Activated T-helper 1 cell treated with anti-CD3 and anti-CD28 coated beads, Interleukin-12 subunit alpha, Interleukin-12 subunit beta, Interleukin-2, Interleukin-4 antibody, amounts not matched to agents 30 ng/mL and 10 ng/mL and 1 ng/mL, durations not matched to agents 14 hours and 24 hours and 36 hours (primary cell): ENCODE results near the gene KCNH5. TPM values are rescaled to one million over a fixed set of nuclear protein-coding genes. Genes with fewer than 3 reads are reported as not detected.

Experiments used
- DNase-seq: peaks from one replicate; pipeline ENCODE4 v3.0.0; 2021; ENCODE audit warnings: low spot score
- H3K27ac Mint-ChIP-seq: one replicate; pipeline ENCODE4 v1.8.0; 2021; ENCODE audit warnings: mild to moderate bottlenecking, mixed read lengths
- H3K27me3 Mint-ChIP-seq: one replicate; pipeline ENCODE4 v1.8.0; 2022; ENCODE audit warnings: mild to moderate bottlenecking, moderate library complexity, mixed read lengths; ENCODE audit not compliant: insufficient read depth
- H3K36me3 Mint-ChIP-seq: one replicate; pipeline ENCODE4 v1.8.0; 2021; ENCODE audit warnings: low read depth, mixed read lengths
- H3K4me1 Mint-ChIP-seq: one replicate; pipeline ENCODE4 v1.8.0; 2021; ENCODE audit warnings: low read depth, mixed read lengths
- H3K4me3 Mint-ChIP-seq: one replicate; pipeline ENCODE4 v1.8.0; 2021; ENCODE audit warnings: mild to moderate bottlenecking, moderate library complexity, mixed read lengths
- H3K9me3 Mint-ChIP-seq: one replicate; pipeline ENCODE4 v1.8.0; 2021; ENCODE audit warnings: mixed read lengths
- intact Hi-C: fragments of 100-400 bp; cut with micrococcal nuclease; formaldehyde crosslinking; loops from one replicate; pipeline ENCODE4 v1.15.1; 2024
- total RNA-seq: library from RNA; stranded (reverse); gene quantifications from 2 replicates; pipeline ENCODE4 v1.2.3, GENCODE V29; 2022

KCNH5 gene
- total RNA-seq, 1 donor from 2014 or later: not detected

GRCh38 chr14:62670526-62670925 lies 374.7 kb downstream of the KCNH5 start:
- H3K9me3 Mint-ChIP-seq: peaks cover 10% of the 10 kb centered on the region
- no peak overlapping the region for H3K4me3 Mint-ChIP-seq
- no peak for DNase-seq
- H3K4me1 Mint-ChIP-seq: no peaks in the 10 kb centered on the region
- intact Hi-C loops: no loop called here
- H3K36me3 Mint-ChIP-seq: no peaks in the 10 kb centered on the region
- H3K27ac Mint-ChIP-seq: no peak overlapping the region
- no peaks in the 10 kb centered on the region for H3K27me3 Mint-ChIP-seq

- Mint-ChIP-seq H3K27me3 (no peaks in the 10 kb centered on the region), H3K4me1 (no peaks in the 10 kb centered on the region), H3K27ac (no peak overlapping the region), H3K36me3 (no peaks in the 10 kb centered on the region), H3K4me3 (no peak overlapping the region), H3K9me3 (peaks cover 4% of the 10 kb centered on the region)
- DNase-seq: no peak
- intact Hi-C loops: no loop called here
Observed at GRCh38 chr14:62667421-62667914, 377.8 kb downstream of the KCNH5 start.

GRCh38 chr14:62665286-62665685 lies 380.0 kb downstream of the KCNH5 start:
- Mint-ChIP-seq H3K27me3 (no peaks in the 10 kb centered on the region), H3K4me1 (no peaks in the 10 kb centered on the region), H3K4me3 (no peak overlapping the region), H3K36me3 (no peaks in the 10 kb centered on the region), H3K9me3 (peaks cover 14% of the 10 kb centered on the region), H3K27ac (no peak overlapping the region)
- no peak for DNase-seq
- intact Hi-C loops: no loop called here

DNA sequence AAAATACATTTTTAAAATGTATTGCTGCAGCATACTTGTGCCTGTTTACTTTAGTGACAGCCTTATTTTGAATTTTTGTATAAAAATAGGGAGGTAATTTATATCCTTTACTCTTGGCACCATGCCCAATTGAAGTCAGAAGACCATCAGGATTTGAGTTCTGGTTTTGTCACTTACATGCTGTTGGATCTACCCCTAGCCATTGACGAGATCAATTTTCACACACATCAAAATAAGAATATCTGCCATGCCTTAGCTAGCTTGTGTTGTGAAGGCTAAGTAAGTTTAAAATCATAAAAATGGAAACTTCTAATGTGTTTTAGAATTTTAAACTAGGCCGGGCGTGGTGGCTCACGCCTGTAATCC lies 381.8 kb downstream of the KCNH5 start:
- intact Hi-C loops: no loop called here
- Mint-ChIP-seq H3K27me3 (no peaks in the 10 kb centered on the region), H3K9me3 (peaks cover 10% of the 10 kb centered on the region), H3K4me3 (no peak overlapping the region), H3K4me1 (no peaks in the 10 kb centered on the region), H3K36me3 (no peaks in the 10 kb centered on the region), H3K27ac (no peak overlapping the region)
- no peak for DNase-seq

- no peaks in the 10 kb centered on the region for H3K4me1 Mint-ChIP-seq
- H3K9me3 Mint-ChIP-seq: peaks cover 10% of the 10 kb centered on the region
- no peak overlapping the region for H3K27ac Mint-ChIP-seq
- no peak overlapping the region for H3K4me3 Mint-ChIP-seq
- DNase-seq: no peak
- H3K36me3 Mint-ChIP-seq: no peaks in the 10 kb centered on the region
- intact Hi-C loops: no loop called here
- no peaks in the 10 kb centered on the region for H3K27me3 Mint-ChIP-seq
Observed at GRCh38 chr14:62662811-62663455, 382.3 kb downstream of the KCNH5 start.

GRCh38 chr14:62661818-62662217 lies 383.4 kb downstream of the KCNH5 start:
- Mint-ChIP-seq H3K36me3 (no peaks in the 10 kb centered on the region), H3K27me3 (no peaks in the 10 kb centered on the region), H3K27ac (no peak overlapping the region), H3K9me3 (peaks cover 10% of the 10 kb centered on the region), H3K4me1 (no peaks in the 10 kb centered on the region), H3K4me3 (no peak overlapping the region)
- intact Hi-C loops: no loop called here
- DNase-seq: no peak

- peaks cover 14% of the 10 kb centered on the region for H3K9me3 Mint-ChIP-seq
- intact Hi-C loops: no loop called here
- H3K4me1 Mint-ChIP-seq: no peaks in the 10 kb centered on the region
- no peak for DNase-seq
- no peaks in the 10 kb centered on the region for H3K27me3 Mint-ChIP-seq
- H3K36me3 Mint-ChIP-seq: no peaks in the 10 kb centered on the region
- H3K27ac Mint-ChIP-seq: no peak overlapping the region
- no peak overlapping the region for H3K4me3 Mint-ChIP-seq
Observed at GRCh38 chr14:62658631-62659030, 386.6 kb downstream of the KCNH5 start.

DNA sequence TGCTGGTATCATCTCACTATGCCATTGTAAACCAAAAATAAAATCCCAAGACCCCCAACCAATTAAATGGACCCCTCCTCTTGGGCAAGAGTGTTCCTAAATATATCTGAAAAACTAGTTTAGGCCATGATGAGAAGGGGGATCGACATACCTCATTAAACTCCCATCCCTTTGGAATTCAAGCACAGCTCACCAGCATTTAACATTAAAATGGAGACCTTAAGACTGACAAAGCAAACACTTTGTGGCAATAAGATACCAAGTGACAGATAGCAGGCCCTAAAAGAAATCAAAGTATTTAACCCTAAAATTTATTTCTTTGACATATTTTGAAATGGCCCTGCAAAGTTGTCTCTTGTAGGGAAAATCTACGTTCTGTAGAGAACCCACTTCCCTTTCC lies 387.9 kb downstream of the KCNH5 start:
- no peak overlapping the region for H3K4me3 Mint-ChIP-seq
- H3K9me3 Mint-ChIP-seq: peaks cover 14% of the 10 kb centered on the region
- H3K36me3 Mint-ChIP-seq: no peaks in the 10 kb centered on the region
- no peak for DNase-seq
- H3K27ac Mint-ChIP-seq: no peak overlapping the region
- H3K27me3 Mint-ChIP-seq: no peaks in the 10 kb centered on the region
- H3K4me1 Mint-ChIP-seq: no peaks in the 10 kb centered on the region
- intact Hi-C loops: no loop called here

GRCh38 chr14:62655166-62655565 lies 390.1 kb downstream of the KCNH5 start:
- Mint-ChIP-seq H3K27me3 (no peaks in the 10 kb centered on the region), H3K4me3 (no peak overlapping the region), H3K27ac (no peak overlapping the region), H3K4me1 (no peaks in the 10 kb centered on the region), H3K9me3 (peaks cover 4% of the 10 kb centered on the region), H3K36me3 (no peaks in the 10 kb centered on the region)
- intact Hi-C loops: no loop called here
- DNase-seq: no peak

DNA sequence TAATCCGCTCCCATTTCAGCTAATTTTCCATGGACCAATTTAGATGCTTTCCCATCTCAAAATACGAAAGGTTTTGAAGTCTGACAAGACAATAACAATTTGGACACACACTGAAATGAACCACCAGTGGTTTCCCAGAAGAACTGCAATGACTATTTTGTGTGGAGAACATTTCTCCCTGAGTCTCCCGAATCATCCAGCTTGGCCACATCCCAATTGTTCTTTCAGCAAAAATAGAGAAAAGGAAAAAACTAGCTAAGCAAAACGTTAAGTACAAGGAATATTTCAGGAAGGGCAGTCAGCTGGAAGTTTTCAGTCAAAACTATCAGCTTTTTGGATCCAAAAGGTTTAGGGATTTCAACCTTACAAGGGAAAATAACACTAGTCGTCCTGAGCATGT lies 390.6 kb downstream of the KCNH5 start:
- Mint-ChIP-seq H3K36me3 (no peaks in the 10 kb centered on the region), H3K27ac (no peak overlapping the region), H3K4me3 (no peak overlapping the region), H3K4me1 (no peaks in the 10 kb centered on the region), H3K9me3 (peaks cover 8% of the 10 kb centered on the region), H3K27me3 (no peaks in the 10 kb centered on the region)
- intact Hi-C loops: no loop called here
- DNase-seq: no peak

Other genes with a start within 250 kb of the KCNH5 start
- not detected in 2 replicates for gene RHOJ, start 159.0 kb upstream of the KCNH5 start, total RNA-seq